ENCODE data around the gene THY1.
"Not testable (repeated sequence)": the region's sequence is repeated elsewhere in the genome, so short reads cannot be mapped to it uniquely, and the experiment has no call there.

The THY1 gene

DNA sequence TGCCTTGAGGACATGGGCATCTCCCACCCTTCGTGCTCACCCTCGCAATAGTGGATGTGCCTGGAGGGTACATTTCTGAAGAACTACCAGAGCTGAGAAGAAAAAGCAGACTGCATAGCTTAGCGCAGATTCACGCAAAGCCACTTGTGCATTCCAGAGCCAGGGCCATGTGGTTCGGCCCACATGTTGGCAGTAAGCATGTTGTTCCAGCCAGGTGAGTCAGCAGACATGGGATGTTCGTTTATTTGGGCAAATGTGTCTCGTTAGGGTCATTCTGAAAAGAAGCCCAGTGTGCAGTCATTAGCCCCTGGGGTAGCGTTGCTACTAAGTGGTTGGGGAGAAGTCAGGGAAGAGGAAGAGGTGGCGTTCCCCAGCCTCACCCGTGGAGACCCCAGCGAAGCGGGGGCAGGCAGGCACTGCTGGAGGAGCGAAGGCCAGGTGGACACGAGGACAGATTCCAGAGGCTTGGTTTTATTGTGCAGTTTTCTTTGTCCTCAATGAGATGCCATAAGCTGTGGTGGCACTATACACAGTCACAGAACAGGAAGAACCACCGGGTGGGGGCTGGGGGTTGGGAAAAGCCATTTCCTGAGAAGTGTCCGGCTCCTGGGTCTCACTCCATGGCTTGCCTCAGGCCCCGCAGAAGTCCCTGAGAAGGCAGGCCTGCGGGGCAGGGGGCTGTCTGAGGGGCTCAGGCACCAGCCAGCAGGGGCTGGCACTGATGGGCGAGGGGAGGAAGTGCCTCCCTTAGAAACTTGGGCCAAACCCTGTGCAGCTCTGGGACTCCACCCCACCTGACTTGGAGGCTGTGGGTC is 5.0 kb downstream of the THY1 start:
- DNase-seq: no peak

DNA sequence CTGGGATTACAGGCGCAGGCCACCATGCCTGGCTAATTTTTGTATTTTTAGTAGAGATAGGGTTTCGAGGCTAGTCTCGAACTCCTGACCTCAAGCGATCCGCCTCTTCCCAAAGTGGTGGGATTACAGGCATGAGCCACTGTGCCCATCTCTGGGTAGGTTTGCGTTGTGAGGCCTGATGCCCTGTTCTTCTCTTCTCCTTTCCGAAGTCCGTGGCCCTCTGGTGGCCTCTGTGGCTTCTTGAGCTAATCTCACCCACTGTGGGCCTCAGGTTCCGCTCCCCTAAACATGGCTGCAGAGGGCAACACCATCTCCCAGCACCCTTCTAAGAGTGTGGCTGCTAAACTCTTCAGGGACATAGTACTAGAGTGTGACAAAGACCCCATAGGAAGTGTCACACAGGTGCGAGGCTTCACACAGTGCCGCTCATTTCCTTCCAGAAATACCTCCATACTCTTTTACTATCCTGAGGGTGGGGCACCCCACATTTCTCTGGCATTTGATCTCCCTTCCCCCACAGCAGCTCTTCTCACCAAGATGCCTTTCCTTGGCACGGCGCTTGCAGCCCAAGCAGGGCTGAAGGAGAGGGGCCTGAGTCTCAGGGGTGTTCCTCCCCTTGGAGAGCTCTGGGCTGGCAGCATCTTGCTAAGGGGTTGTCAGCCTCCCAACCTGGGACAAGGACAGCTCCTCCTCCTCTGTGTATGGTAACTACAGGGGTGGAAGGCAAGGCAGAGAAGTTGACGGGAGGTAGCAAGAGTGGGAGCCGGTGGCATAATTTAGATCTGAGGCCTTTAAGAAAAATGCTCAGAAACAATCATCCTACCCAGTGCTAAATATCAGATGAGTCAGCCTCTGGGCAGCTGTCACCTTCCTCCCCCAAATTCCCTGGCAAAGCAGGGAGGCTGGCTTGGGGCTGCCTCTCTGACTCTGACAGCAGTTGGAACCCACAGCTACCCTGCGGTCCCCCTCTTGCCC is 6.1 kb downstream of the THY1 start:
- DNase-seq: no peak

DNA sequence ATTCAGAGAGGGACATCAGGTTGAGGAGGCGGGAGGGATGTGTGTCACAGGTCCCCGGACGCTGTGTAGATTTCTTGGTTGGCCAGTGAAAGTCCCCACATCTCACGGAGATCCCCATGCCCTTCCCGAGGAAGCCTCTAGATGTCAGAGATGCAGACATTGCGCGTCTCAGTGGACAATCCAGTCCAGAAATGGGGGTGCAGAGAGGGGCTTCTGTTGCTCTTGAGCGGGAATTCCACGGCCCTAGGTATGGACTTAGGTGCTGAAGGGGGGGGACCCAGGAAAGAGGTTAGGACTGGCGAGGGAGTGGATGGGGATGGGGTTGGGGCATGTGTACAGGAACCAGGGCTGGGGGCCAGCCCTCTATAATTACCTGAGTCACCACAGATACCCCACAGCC is 7.0 kb downstream of the THY1 start:
- DNase-seq: no peak

DNA sequence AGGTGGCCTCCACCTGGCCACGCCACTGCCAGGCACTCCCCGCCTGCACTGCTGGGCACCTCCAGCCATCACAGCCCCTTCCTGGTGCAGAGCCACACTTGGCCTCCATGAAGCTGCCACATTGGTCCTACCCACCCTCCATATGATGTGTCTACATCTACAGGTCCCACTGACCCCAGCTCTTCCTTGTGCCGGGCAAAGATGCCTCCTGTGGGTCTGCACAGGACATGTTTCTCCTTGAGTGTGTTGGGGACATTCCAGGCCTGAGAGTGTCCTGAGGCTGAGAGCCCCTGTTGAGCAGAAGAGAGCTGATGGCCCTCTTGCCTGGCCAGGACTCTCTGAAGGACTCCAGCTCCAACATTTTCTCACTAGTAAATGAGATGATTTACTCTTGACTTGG is 7.5 kb downstream of the THY1 start:
- DNase-seq: no peak

DNA sequence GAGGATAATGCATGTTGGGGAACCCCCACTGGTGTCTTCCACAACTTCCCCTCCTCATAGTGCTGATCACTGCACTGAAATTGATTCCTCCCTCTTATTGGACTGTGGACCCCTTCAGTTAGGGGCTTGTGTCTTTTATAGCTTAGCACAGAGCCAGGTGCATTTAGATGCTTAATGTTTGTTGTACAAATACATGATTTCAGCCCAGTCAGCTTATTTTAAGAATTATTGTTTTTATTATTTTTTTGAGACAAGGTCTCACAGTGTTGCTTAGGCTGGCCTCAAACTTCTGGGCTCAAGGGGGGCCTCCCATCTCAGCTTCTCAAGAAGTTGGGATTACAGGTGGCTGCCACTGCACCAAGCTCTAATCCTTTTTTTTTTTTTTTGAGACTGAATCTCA is 8.2 kb downstream of the THY1 start:
- DNase-seq: no peak

DNA sequence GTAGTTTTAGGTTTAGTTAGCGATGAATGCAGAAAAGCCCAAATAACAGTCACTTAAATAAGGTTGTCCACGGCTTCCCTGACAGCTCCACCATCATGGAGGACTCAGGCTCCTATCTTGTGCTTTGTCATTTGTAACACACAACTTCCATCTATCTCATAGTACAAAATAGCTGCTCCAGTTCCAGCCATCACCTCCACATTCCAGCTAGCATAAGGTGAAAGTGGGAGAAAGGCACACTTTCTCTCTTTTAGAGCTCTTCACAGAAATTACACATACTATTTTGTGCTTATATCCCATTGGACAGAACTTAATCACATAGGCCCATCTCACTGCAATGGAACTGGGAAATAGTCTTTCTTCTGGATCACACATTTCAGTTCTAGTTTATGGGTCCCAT is 8.7 kb downstream of the THY1 start:
- DNase-seq: no peak

DNA sequence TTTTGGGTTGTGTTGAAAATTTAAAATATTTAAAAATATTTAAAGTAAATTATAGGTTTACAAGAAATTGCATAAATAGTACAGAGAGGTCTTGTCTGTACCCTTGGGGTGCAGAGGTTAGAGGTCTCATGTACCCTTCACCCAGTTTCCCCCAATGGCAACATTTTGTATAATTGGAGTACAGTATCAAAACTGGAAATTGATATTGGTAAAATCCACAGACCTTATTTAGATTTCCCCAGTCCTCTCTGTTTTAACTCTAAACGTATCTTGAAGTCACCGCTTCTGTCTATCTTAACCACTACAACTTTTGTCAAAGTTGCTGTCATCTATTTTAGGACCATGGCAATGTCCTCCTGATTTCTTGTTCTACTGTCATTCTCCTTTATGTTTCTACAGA is 10.9 kb downstream of the THY1 start:
- no peak for DNase-seq

DNA sequence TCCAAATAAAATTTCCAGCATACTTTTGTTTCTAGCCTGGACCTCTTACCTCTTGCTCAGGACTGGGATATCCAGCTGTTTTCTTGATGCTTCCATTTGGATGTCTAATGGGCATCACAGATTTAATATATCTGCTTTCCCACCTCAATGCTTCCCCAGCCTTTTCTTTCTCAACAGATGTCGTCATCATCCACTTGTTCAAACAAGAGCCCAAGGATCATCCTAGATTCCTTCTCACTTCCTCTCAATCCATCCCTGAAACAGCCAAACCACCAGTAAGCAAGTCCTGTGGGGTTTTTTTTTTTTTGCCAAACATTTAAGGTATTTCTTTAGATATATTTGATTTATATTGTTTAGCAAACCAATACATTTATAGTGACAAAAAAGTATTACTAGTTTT is 12.5 kb downstream of the THY1 start:
- DNase-seq: no peak

DNA sequence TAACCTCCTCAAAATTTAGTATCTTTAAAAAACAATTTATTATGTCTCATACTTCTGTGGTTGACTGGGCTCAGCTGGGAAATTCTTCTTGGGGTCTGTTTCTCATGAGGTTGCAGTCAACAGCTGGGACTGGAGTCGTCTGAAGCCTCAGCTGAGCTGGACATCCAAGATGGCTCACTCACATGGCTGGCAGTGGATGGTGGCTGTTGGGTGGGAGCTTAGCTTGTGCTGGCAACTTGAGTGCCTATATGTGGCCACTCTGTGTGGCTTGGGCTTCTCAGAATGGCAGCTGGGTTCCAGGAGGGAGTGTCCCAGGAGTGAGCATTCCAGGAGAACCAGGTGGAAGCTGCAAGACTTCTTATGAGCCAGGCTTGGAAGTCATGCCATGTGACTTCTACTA is 13.2 kb downstream of the THY1 start:
- no peak for DNase-seq

DNA sequence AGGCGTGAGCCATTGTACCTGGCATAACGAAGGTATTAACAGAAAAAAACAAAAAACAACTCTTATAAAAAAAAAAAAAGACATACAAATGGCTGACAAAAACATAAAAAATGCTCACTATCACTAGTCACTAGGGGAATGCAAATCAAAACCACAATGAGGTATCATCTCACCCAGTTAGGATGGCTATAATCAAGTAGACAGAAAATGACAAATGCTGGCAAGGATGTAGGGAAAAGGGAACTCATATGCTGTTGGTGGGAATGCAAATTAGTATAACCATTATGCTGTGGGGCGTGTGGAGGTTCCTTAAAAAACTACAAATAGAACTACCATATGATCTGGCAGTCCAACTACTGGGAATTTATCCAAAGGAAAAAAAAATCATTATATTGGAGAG is 17.0 kb downstream of the THY1 start:
- no peak for DNase-seq

DNA sequence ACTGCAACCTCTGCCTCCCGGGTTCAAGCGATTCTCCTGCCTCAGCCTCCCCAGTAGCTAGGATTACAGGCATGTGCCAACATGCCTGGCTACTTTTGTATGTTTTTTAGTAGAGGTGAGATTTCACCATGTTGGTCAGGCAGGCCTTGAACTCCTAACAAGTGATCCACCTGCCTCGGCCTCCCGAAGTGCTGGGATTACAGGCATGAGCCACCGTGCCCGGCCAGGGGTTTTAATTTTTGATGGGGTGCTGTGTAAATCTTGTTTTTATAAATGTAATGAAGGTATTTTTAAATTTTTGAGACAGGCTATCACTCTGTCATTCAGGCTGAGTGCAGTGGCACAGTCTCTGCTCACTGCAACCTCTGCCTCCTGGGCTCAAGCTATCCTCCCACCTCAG is 17.5 kb downstream of the THY1 start:
- DNase-seq: not testable (repeated sequence)

DNA sequence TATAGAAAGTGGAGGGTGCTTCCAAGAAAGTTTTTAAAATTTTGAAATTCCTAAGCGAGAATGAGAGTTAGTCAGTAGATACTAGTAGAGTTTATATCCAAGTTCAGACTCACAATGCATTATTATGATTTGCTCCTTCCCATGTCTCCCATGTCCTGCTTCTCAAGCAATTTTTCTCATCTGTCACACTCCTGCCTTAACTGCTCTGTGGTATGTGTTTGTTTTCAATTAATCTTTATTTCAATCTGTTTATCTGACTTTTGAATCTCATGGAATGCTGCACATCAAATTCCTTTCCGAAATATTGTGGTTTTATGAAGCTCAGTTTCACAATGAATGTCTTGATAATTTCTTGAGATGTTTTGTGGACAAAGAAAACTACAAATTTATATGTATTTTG is 18.1 kb downstream of the THY1 start:
- DNase-seq: no peak

DNA sequence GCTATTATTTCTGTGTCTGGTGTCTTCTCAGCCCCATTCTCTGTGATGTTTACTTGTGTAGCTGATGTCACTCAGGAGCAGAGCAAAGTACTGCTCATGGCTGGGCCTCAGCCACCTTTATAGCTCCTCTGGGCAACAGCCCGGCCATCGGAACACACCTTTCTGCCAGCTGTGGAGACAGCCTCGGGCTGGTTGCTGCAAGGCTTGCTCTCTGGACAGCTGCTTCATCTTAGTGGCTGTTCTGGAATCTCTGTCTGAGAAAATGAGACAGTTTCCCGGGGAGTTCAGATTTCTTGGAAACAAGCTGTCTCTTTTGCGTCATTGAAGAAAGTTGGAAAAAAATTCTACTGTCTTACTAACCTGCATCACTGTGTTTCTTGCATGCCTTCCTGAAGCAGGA is 20.0 kb downstream of the THY1 start:
- DNase-seq: no peak

DNA sequence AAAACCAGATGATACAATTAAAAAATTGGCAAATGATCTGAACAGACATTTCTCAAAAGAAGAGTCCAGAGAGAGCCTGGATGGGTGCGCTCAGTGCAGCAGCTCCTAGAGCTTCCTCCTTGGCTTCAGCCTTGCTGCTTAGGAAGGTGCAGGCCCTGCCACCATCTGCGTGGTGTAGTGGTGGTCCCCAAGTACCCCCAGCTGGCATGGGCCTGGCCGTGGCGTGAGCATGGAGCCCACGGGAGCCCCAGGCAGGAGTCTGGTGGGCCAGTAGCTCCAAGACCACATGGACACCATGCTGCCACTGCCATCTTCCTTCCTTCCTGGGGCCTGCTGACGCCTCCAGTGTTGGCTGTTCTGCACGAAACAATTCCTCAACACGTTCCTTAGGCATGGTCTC is 20.5 kb downstream of the THY1 start:
- DNase-seq: no peak

DNA sequence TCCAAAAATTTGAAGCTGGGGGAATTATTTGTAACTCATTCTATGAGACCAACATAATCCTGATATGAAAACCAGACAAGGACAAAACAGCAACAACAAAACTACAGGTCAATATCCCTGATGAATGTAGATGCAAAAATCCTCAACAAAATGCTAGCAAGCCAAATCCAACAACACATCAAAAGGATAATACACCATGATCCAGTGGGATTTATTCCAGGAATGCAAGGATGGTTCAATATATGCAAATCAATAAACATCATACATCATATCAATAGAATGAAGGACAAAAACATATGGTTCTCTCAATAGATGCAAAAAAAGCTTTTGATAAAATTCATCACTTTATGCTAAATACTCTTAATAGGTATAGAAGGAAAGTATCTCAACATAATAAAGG is 22.1 kb downstream of the THY1 start:
- no peak for DNase-seq

DNA sequence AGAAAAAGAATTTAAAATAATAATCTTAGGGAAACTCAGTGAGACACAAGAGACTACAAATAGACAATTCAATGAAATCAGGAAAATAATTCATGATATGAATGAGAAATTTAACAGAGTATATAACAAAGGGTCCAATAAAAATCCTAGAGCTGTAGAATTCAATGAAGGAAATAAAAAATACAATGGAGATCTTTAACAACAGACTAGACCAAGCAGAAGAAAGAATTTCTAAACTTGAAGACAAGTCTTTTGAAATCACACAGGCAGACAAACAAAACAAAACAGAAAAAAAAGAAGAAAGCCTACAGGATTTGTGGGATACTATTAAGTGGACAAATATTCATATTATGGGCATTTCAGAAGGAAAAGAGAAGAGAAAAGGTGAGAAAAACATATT is 25.2 kb downstream of the THY1 start:
- no peak for DNase-seq

DNA sequence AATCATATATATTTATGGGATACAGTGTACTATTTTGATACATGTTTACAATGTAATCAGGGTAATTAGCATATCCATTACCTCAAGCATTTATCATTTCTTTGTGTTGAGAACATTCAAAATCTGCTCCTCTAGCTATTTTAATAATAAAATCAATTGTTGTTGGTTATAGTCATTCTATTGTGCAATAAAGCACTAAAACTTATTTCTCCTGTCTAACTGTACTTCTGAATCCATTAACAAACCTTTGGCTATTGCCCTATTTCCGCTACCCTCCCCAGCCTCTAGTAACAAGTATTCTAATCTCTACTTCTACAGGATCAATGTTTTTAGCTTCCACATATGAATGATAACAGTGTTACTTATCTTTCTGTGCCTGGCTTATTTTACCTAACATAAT is 26.1 kb downstream of the THY1 start:
- DNase-seq: no peak

DNA sequence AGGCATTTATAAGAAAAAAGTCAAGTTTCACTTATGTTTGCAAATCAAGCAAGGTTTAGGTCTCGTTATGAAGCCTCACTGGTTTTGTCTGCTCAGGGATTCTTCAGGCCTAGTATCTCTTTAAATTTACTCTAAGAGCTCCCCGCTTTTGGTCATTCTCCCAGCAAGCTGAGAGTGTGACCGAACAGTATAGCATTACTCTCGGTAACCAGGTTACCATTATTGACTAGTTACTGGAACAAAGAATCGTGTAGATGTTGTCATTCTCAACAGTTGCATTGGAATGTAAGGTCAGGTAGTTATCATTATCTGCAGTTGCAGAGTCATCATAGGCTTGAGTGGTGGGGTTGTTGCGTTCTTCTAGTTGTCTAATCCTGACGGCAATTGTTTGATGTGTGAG is 31.7 kb downstream of the THY1 start:
- DNase-seq: no peak

DNA sequence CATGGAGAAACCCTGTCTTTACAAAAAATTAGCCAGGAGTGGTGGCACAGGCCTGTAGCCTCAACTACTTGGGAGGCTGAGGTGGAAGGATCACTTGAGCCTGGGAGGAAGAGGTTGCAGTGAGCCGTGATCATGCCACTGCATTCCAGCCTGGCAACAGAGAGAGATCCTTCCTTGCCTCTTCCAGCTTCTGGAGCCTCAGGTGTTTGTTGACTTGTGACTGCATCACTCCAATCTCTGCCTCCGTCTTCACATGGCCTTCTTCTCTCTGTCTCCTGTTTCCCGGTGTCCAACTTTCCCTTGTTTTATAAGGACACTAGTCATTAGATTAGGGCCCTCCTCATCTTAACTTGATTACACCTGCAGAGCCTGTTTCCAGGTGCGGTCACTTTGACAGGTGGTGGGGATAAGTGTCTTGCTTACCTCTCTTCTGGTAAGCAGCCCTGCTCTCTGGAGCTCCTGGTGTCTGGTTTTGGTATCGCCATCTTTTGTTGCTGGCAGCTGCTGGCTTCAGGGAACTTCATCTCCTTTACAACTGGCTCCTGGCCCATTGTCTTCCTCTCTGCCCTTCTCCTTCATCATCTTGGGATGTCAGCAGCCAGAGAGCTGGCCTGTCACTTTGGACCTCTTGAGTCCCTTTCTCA is 33.2 kb downstream of the THY1 start:
- DNase-seq: peak; percentile 33

DNA sequence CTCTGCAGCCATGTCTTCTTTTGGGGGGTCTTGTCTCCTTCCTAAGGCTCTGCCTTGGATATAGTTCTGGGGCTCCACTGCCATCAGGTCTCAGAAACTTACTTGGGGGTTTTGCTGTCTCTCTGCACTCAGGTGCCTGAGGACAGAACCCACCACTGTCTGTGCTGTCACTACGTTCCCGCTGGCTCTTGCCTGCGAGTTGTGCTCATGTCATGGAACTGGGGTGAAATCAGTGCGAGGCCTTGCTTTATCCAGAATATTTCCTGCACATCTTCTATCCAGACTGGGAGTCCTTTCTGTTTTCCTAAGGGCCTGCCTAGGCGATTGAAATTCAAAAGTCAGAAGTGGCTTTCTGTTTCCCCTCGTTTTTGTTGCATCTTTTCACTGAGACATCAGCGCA is 34.9 kb downstream of the THY1 start:
- no peak for DNase-seq

DNA sequence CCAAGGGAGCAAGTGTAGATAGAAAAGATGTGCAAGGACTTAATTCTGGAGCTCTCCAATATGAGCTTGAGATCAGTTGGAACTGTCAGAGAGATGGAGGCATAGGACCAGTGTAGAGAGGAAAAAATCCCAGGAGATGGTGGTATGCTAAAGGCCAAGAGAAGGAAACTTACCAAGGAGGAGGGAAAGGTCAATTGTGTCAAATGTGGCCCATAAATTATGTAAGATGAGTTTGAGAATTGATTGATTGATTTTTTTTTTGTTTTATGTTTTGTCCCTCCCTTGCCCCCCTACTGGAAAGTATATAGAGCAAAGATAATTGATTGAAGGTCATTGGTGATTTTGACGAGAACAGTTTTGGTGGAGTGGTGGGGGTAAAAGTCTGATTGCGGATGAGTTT is 38.6 kb downstream of the THY1 start:
- DNase-seq: no peak

DNA sequence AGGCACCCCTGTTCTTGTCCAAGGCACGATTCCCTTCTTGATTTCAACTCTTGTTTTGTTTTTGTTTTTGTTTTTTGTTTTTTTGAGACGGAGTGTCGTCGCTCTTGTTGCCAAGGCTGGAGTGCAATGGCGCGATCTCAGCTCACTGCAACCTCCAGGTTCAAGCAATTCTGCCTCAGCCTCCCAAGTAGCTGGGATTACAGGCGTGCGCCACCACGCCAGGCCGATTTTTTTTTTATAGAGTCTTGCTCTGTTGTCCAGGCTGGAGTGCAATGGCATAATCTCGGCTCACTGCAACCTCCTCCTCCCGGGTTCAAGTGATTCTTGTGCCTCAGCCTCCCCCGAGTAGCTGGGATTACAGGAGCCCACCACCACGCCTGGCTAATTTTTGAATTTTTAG is 40.5 kb downstream of the THY1 start:
- DNase-seq: not testable (repeated sequence)

DNA sequence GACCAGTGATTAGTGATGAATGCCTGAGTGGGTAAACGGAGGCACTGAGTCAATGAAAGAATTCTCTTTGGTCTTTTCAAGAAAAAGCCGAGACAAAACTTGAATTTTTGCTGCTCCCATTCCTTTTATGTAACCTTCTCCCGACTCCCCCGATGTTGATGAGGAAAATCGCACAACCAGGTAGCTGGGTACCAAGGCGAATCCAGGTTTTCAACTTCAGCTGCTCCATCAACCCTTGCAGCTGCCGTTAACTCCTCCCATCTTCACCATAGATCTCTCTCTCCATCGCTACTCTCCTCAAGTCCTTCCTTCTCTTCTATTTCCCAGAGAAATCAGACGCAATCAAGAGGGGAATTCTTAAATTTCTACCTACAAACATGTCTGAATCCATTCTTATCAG is 40.9 kb downstream of the THY1 start:
- DNase-seq: no peak

Data from NCI-H2029 treated with DMSO at 0.1 percent for 48 hours (cell line).